22Rv1 (cell line): ENCODE data around the gene POLR2M.

Experiments used
- H3K27ac ChIP-seq: fragments of 450-650 bp; 2 replicates; pipeline ENCODE4 v1.5.1; 2017
- CTCF ChIP-seq: fragments of 450-650 bp; IDR thresholded peaks from 2 replicates; pipeline ENCODE4 v1.5.1; 2017; ENCODE audit warnings: mild to moderate bottlenecking
- ZFX ChIP-seq: fragments of 450-650 bp; IDR thresholded peaks from 2 replicates; pipeline ENCODE4 v1.6.1; 2017; ENCODE audit warnings: antibody characterized with exemption, borderline replicate concordance

POLR2M gene

DNA sequence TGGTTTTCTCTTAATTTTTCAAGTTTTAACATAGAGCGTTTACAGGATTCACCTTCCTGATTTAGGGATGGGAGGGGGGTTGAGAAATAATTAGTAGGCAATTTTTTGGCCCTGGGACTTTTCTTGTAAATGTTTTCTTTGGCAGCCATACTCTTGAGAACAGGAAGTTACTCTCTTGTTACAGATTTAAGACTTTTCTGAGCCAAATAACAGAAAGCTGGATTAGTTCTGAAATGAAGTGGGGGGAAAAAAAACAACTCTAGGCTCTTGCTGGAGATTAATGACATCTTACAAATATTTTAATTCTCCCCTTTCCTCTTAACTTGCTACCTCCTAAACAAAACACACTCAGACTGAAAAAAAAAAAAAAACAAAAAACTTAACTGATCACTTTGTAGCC, 13.8 kb upstream of the POLR2M start:
- H3K27ac ChIP-seq: 0 out of 2 replicates have a peak overlapping the region, but pooled peaks have one; percentile 16
- no peak for TF ChIP-seq ZFX
- no peak for TF ChIP-seq CTCF

DNA sequence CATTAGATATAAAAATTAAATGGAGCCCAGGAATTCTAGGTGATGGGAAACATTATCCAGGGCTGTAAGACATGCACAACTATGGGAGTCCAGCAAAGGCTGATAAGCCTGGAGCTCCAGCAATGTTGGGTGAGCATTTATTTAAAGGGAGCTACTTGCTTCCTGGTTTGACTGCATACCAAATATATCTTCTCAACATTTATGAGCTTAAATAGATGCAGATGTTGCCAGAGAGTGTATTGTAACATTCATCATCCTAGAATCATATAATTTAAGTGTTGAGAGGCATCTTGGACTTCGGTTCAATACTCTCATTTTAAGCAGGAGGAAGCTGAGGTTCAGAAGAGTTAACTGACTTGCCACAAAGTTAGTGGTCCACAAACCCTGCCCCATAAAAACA, 12.2 kb upstream of the POLR2M start:
- TF ChIP-seq CTCF: no peak
- TF ChIP-seq ZFX: no peak
- no peak overlapping the region for H3K27ac ChIP-seq

DNA sequence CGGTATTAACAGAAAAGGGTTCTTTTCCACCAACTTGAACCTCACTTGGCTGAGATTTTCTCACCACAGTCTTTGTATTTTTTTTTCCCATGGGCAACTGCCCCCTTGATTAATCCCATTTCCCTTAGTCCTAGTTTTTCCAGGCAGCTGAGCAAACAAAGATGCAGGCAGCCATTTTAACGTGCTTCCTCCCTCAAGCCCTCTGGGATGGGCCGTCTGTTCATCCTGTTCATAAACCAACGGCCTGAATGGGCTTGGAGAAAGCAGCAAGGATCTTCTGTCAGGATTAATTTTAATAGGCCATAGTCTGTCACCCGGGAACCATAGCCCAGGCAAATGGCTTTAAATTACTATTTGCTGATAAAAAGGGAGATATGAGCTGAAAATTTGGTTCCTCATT, 10.4 kb upstream of the POLR2M start:
- TF ChIP-seq ZFX (no peak), CTCF (no peak)
- H3K27ac ChIP-seq: peak overlapping the region; percentile 16; the same call in 1 of the 2 replicates

DNA sequence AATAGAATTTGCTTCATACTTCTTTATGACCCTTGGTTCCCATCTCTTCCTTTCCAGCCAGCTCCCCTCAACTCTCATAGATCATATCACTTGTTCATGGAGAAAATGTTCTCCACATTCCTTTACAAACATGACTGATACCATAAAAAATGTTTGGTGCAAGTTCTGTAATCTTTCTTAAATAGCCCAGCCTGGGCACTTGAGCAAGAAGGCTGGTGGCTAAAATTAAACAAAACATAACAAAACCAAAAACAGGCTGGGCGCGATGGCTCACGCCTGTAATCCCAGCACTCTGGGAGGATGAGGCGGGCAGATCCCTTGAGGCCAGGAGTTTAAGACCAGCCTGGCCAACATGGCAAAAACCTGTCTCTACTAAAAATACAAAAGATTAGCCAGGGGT, 8.9 kb upstream of the POLR2M start:
- no peak overlapping the region for H3K27ac ChIP-seq

GRCh38 chr15:57698243-57698642, 8.3 kb upstream of the POLR2M start:
- no peak overlapping the region for H3K27ac ChIP-seq
- no peak for TF ChIP-seq CTCF

More for the DNA sequence above, 8.9 kb upstream of the POLR2M start:
- TF ChIP-seq CTCF (no peak), ZFX (no peak)

- H3K27ac ChIP-seq: no peak overlapping the region
- TF ChIP-seq ZFX (no peak), CTCF (no peak)
Observed at GRCh38 chr15:57698991-57699390, 7.5 kb upstream of the POLR2M start.

- H3K27ac ChIP-seq: no peak overlapping the region
- TF ChIP-seq ZFX (no peak), CTCF (no peak)
Observed at GRCh38 chr15:57703387-57703786, 3.1 kb upstream of the POLR2M start.
